Brain microvascular endothelial cell (primary cell): ENCODE results near the gene KCTD3.
A peak's percentile ranks its signal among the peaks of the same experiment; 100 is the strongest.

Experiments used
- DNase-seq: peaks from one replicate; pipeline ENCODE4 v3.0.0-alpha.2; 2020
- H3K27ac ChIP-seq: fragments of 250-450 bp; sonication (Bioruptor Pico); 2 replicates; pipeline ENCODE4 v1.5.1; 2020; ENCODE audit warnings: mild to moderate bottlenecking, moderate library complexity
- H3K27me3 ChIP-seq: fragments of 250-450 bp; sonication (Bioruptor Pico); replicated peaks from 2 replicates; pipeline ENCODE4 v1.5.1; 2020; ENCODE audit warnings: mild to moderate bottlenecking
- H3K36me3 ChIP-seq: fragments of 250-450 bp; sonication (Bioruptor Pico); replicated peaks from 2 replicates; pipeline ENCODE4 v1.5.1; 2020; ENCODE audit warnings: mild to moderate bottlenecking
- H3K4me3 ChIP-seq: 2 replicates; pipeline ENCODE4 v1.5.1; 2011; ENCODE audit warnings: low read depth, mild to moderate bottlenecking, control low read depth, low read length, moderate library complexity
- CTCF ChIP-seq: IDR thresholded peaks from 2 replicates; pipeline ENCODE4 v1.5.1; 2011; ENCODE audit warnings: low read depth, mild to moderate bottlenecking, moderate library complexity, low read length, control low read depth, inconsistent platforms; ENCODE audit errors: missing control alignments
- in situ Hi-C: cut with HindIII; loops from 2 replicates; pipeline ENCODE4 v1.10.0; 2017; ENCODE audit warnings: low sequenced_read_pairs, low pct_ligation_motif_present

The KCTD3 gene

GRCh38 chr1:215566556-215567490 is at the start of gene KCTD3:
Gene KCTD3 (plus strand): TSS chr1:215567304. CDS start chr1:215567686, 382 bp downstream.
- DNase-seq, result peak; percentile 45
- TF ChIP-seq CTCF, result no peak
- H3K27me3 ChIP-seq, result no peaks in the 10 kb centered on the region
- peak within 1 kb of the TSS; percentile 77 for H3K4me3 ChIP-seq
- no peaks in the 10 kb centered on the region for H3K36me3 ChIP-seq
- in situ Hi-C loops, result no loop called here
- peak within 1 kb of the TSS; percentile 63 for H3K27ac ChIP-seq

GRCh38 chr1:215517441-215517891 is 49.6 kb upstream of the KCTD3 start:
- DNase-seq, result peak; percentile 8
- TF ChIP-seq CTCF, result peak; percentile 66
- Histone ChIP-seq H3K36me3 (no peaks in the 10 kb centered on the region), H3K27ac (no peak overlapping the region), H3K4me3 (no peak overlapping the region), H3K27me3 (no peaks in the 10 kb centered on the region)
- in situ Hi-C loops, result no loop called here

- Histone ChIP-seq H3K27ac (no peak overlapping the region), H3K27me3 (no peaks in the 10 kb centered on the region), H3K4me3 (no peak overlapping the region), H3K36me3 (no peaks in the 10 kb centered on the region)
- in situ Hi-C loops, result no loop called here
- TF ChIP-seq CTCF, result no peak
- no peak for DNase-seq
Measured at GRCh38 chr1:215518594-215518993, 48.5 kb upstream of the KCTD3 start.

DNA sequence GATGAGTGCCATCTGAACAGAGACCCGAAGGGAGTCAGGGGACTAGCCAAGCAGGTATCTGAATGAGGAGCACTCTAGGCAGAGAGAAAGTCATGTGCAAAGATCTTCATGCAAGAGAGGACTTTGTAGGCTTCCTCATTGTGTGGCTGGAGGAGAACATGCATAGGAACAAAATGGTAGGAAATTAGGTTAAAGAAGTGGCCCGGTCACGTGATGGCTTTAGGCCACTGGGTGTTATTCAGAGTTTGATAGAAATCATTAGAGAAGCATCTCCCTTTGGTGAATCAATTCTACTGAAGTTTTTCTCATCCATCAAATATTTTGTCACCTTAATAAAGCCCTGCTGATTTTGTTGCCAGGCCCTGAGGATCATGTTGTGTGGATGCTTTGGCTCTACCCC is 45.8 kb upstream of the KCTD3 start:
- DNase-seq, result no peak
- H3K27me3 ChIP-seq, result no peaks in the 10 kb centered on the region
- in situ Hi-C loops, result no loop called here
- no peaks in the 10 kb centered on the region for H3K36me3 ChIP-seq
- no peak overlapping the region for H3K27ac ChIP-seq
- no peak for TF ChIP-seq CTCF
- H3K4me3 ChIP-seq, result no peak overlapping the region

GRCh38 chr1:215523128-215523861 is 43.8 kb upstream of the KCTD3 start:
- no peak for DNase-seq
- Histone ChIP-seq H3K27ac (no peak overlapping the region), H3K4me3 (no peak overlapping the region), H3K27me3 (no peaks in the 10 kb centered on the region), H3K36me3 (no peaks in the 10 kb centered on the region)
- TF ChIP-seq CTCF, result no peak
- in situ Hi-C loops, result no loop called here
